NT2/D1 (cell line): ENCODE results near the gene S100A2.

Experiments used
- YY1 ChIP-seq: IDR thresholded peaks from 2 replicates; pipeline ENCODE4 v1.6.1; 2011; ENCODE audit not compliant: insufficient read length, insufficient read depth
- ZNF274 ChIP-seq: IDR thresholded peaks from 2 replicates; pipeline ENCODE4 v1.6.1; 2011; ENCODE audit warnings: mild to moderate bottlenecking, low read depth, low read length

- TF ChIP-seq YY1: no peak
- no peak for TF ChIP-seq ZNF274
Observed at GRCh38 chr1:153567621-153568366, 2.1 kb upstream of the S100A2 start.
